HFF-Myc (cell line): ENCODE results near the gene FASTK.

Experiments
- DNase-seq: peaks from one replicate; pipeline ENCODE4 v3.0.0-alpha.2; 2011; ENCODE audit warnings: low read depth; ENCODE audit errors: extremely low read depth
- H3K4me3 ChIP-seq: replicated peaks from 2 replicates; pipeline ENCODE4 v1.5.1; 2011; ENCODE audit warnings: low read depth, mild to moderate bottlenecking, control low read depth, low read length
- CTCF ChIP-seq: IDR thresholded peaks from 2 replicates; pipeline ENCODE4 v1.5.1; 2012; ENCODE audit warnings: mild to moderate bottlenecking, low read depth, low read length, control low read depth; ENCODE audit errors: missing control alignments

The FASTK gene

GRCh38 chr7:151060113-151060415 lies 20.5 kb downstream of the FASTK start:
- TF ChIP-seq CTCF: no peak
- peak overlapping the region; percentile 83 for H3K4me3 ChIP-seq
- no peak for DNase-seq

- peak; percentile 51 for TF ChIP-seq CTCF
- no peak for DNase-seq
- peak within 1 kb of the TSS; percentile 83 for H3K4me3 ChIP-seq
Observed at GRCh38 chr7:151059367-151060112, 21.1 kb downstream of the FASTK start, which contains the start of gene SLC4A2. SLC4A2 (plus strand) TSS chr7:151059589; CDS start chr7:151061988, 2,399 bp downstream.

GRCh38 chr7:151058781-151059366 lies 21.7 kb downstream of the FASTK start:
- DNase-seq: no peak
- H3K4me3 ChIP-seq: peak overlapping the region; percentile 83
- TF ChIP-seq CTCF: no peak

- peak overlapping the region; percentile 83 for H3K4me3 ChIP-seq
- no peak for TF ChIP-seq CTCF
- peak; percentile 98 for DNase-seq
Observed at GRCh38 chr7:151057989-151058780, 22.4 kb downstream of the FASTK start.

- DNase-seq: no peak
- no peak for TF ChIP-seq CTCF
Observed at GRCh38 chr7:151057506-151057988, 23.1 kb downstream of the FASTK start, which contains the start of gene CDK5. CDK5 (minus strand) TSS chr7:151057897; CDS start chr7:151057848, 49 bp downstream.

GRCh38 chr7:151056666-151057505 lies 23.7 kb downstream of the FASTK start:
- peak overlapping the region; percentile 83 for H3K4me3 ChIP-seq
- no peak for DNase-seq
- no peak for TF ChIP-seq CTCF

More at GRCh38 chr7:151057506-151057988, 23.1 kb downstream of the FASTK start, which contains the start of gene CDK5:
- peak within 1 kb of the TSS; percentile 83 for H3K4me3 ChIP-seq
